ENCODE results near the gene FAM114A2. TPM values are rescaled to one million over a fixed set of nuclear protein-coding genes. Genes with fewer than 3 reads are reported as not detected.
"Not testable (repeated sequence)": the region's sequence is repeated elsewhere in the genome, so short reads cannot be mapped to it uniquely, and the experiment has no call there.

FAM114A2 gene
- 10 to 100 TPM; 31.8 to 33.7 TPM for total RNA-seq

GRCh38 chr5:154038707-154039457 is at the start of gene FAM114A2, which contains the start of gene MFAP3:
TSS of gene FAM114A2 (minus strand) at chr5:154038910. CDS start at chr5:154034953, 3,957 bp downstream.
TSS of gene MFAP3 (plus strand) at chr5:154038967. CDS start at chr5:154049723, 10,756 bp downstream.
- H3K27me3 Mint-ChIP-seq (ENCODE audit: low read depth): no peaks in the 10 kb centered on the region
- H3K9me3 Mint-ChIP-seq: no peaks in the 10 kb centered on the region
- H3K4me3 Mint-ChIP-seq: peak within 1 kb of the TSS; percentile 92 to 96
- DNase-seq (peak; percentile 91 to 93), ATAC-seq (replicated peaks in 1 of 2) (peak; percentile 99)
- peak within 1 kb of the TSS; percentile 98 for H3K27ac Mint-ChIP-seq
- H3K4me1 Mint-ChIP-seq (ENCODE audit: low read depth): peaks cover 32% of the 10 kb centered on the region
- H3K36me3 Mint-ChIP-seq (ENCODE audit: insufficient read depth in 2 of 2): peaks cover 6 to 8% of the 10 kb centered on the region in 2 donors

GRCh38 chr5:154087260-154087659 is 48.5 kb upstream of the FAM114A2 start:
- no peak for ATAC-seq (replicated peaks in 1 of 2)
- no peaks in the 10 kb centered on the region for H3K36me3 Mint-ChIP-seq (ENCODE audit: insufficient read depth in 2 of 2)
- no peaks in the 10 kb centered on the region for H3K4me1 Mint-ChIP-seq (ENCODE audit: low read depth)
- no peaks in the 10 kb centered on the region for H3K9me3 Mint-ChIP-seq
- no peak overlapping the region for H3K27ac Mint-ChIP-seq
- H3K4me3 Mint-ChIP-seq: no peak overlapping the region
- peaks cover 8% of the 10 kb centered on the region for H3K27me3 Mint-ChIP-seq (ENCODE audit: low read depth)
- DNase-seq: no peak

GRCh38 chr5:154086641-154087040 is 47.9 kb upstream of the FAM114A2 start:
- no peaks in the 10 kb centered on the region for H3K9me3 Mint-ChIP-seq
- no peaks in the 10 kb centered on the region for H3K36me3 Mint-ChIP-seq (ENCODE audit: insufficient read depth in 2 of 2)
- no peak overlapping the region for H3K27ac Mint-ChIP-seq
- H3K27me3 Mint-ChIP-seq (ENCODE audit: low read depth): peaks cover 4% of the 10 kb centered on the region
- H3K4me1 Mint-ChIP-seq (ENCODE audit: low read depth): no peaks in the 10 kb centered on the region
- no peak overlapping the region for H3K4me3 Mint-ChIP-seq
- DNase-seq: no peak
- ATAC-seq (replicated peaks in 1 of 2): no peak

GRCh38 chr5:154086146-154086545 is 47.4 kb upstream of the FAM114A2 start:
- Mint-ChIP-seq H3K9me3 (no peaks in the 10 kb centered on the region), H3K4me1 (ENCODE audit: low read depth) (no peaks in the 10 kb centered on the region), H3K27me3 (ENCODE audit: low read depth) (no peaks in the 10 kb centered on the region), H3K27ac (no peak overlapping the region), H3K4me3 (no peak overlapping the region), H3K36me3 (ENCODE audit: insufficient read depth in 2 of 2) (no peaks in the 10 kb centered on the region)
- ATAC-seq (replicated peaks in 1 of 2) (no peak), DNase-seq (no peak)

- DNase-seq (no peak), ATAC-seq (replicated peaks in 1 of 2) (no peak)
- H3K9me3 Mint-ChIP-seq: no peaks in the 10 kb centered on the region
- no peaks in the 10 kb centered on the region for H3K4me1 Mint-ChIP-seq (ENCODE audit: low read depth)
- no peak overlapping the region for H3K4me3 Mint-ChIP-seq
- no peaks in the 10 kb centered on the region for H3K36me3 Mint-ChIP-seq (ENCODE audit: insufficient read depth in 2 of 2)
- H3K27me3 Mint-ChIP-seq (ENCODE audit: low read depth): no peaks in the 10 kb centered on the region
- no peak overlapping the region for H3K27ac Mint-ChIP-seq
Measured at GRCh38 chr5:154084062-154084639, 45.4 kb upstream of the FAM114A2 start.

- Mint-ChIP-seq H3K9me3 (peaks cover 0 to 2% of the 10 kb centered on the region in 2 donors), H3K27me3 (ENCODE audit: low read depth) (no peaks in the 10 kb centered on the region), H3K4me1 (ENCODE audit: low read depth) (peaks cover 12% of the 10 kb centered on the region), H3K36me3 (ENCODE audit: insufficient read depth in 2 of 2) (no peaks in the 10 kb centered on the region), H3K4me3 (no peak overlapping the region), H3K27ac (no peak overlapping the region)
- ATAC-seq (replicated peaks in 1 of 2) (no peak), DNase-seq (no peak)
Measured at GRCh38 chr5:154081246-154081645, 42.5 kb upstream of the FAM114A2 start.

GRCh38 chr5:154078272-154078671 is 39.6 kb upstream of the FAM114A2 start:
- Mint-ChIP-seq H3K27me3 (ENCODE audit: low read depth) (no peaks in the 10 kb centered on the region), H3K4me3 (no peak overlapping the region), H3K27ac (no peak overlapping the region), H3K4me1 (ENCODE audit: low read depth) (peaks cover 33% of the 10 kb centered on the region), H3K9me3 (peaks cover 0 to 2% of the 10 kb centered on the region in 2 donors), H3K36me3 (ENCODE audit: insufficient read depth in 2 of 2) (peaks cover 2% of the 10 kb centered on the region in 2 donors)
- no peak for DNase-seq
- no peak for ATAC-seq (replicated peaks in 1 of 2)

- DNase-seq: no peak
- no peak overlapping the region for H3K27ac Mint-ChIP-seq
- no peak for ATAC-seq (replicated peaks in 1 of 2)
- H3K9me3 Mint-ChIP-seq: peaks cover 0 to 2% of the 10 kb centered on the region in 2 donors
- H3K4me1 Mint-ChIP-seq (ENCODE audit: low read depth): peaks cover 38% of the 10 kb centered on the region
- no peaks in the 10 kb centered on the region for H3K27me3 Mint-ChIP-seq (ENCODE audit: low read depth)
- peaks cover 2% of the 10 kb centered on the region in 2 donors for H3K36me3 Mint-ChIP-seq (ENCODE audit: insufficient read depth in 2 of 2)
- H3K4me3 Mint-ChIP-seq: no peak overlapping the region
Measured at GRCh38 chr5:154077696-154078095, 39.0 kb upstream of the FAM114A2 start.

GRCh38 chr5:154076240-154076922 is 37.7 kb upstream of the FAM114A2 start:
- H3K27ac Mint-ChIP-seq: no peak overlapping the region

GRCh38 chr5:154072414-154073171 is 33.9 kb upstream of the FAM114A2 start:
- peak; percentile 81 to 82 for ATAC-seq (replicated peaks in 1 of 2)
- Mint-ChIP-seq H3K36me3 (ENCODE audit: insufficient read depth in 2 of 2) (peaks cover 2% of the 10 kb centered on the region in 2 donors), H3K9me3 (peaks cover 0 to 2% of the 10 kb centered on the region in 2 donors), H3K4me3 (peak overlapping the region; percentile 59 to 63), H3K4me1 (ENCODE audit: low read depth) (peaks cover 54% of the 10 kb centered on the region), H3K27ac (peak overlapping the region; percentile 17), H3K27me3 (ENCODE audit: low read depth) (no peaks in the 10 kb centered on the region)
- DNase-seq: peak; percentile 85 to 88

More at GRCh38 chr5:154076240-154076922, 37.7 kb upstream of the FAM114A2 start:
- Mint-ChIP-seq H3K4me1 (ENCODE audit: low read depth) (peaks cover 51% of the 10 kb centered on the region), H3K4me3 (peak overlapping the region in 1 of 2 donors; percentile 13), H3K36me3 (ENCODE audit: insufficient read depth in 2 of 2) (peaks cover 2% of the 10 kb centered on the region in 2 donors), H3K27me3 (ENCODE audit: low read depth) (no peaks in the 10 kb centered on the region), H3K9me3 (peaks cover 0 to 2% of the 10 kb centered on the region in 2 donors)
- no peak for DNase-seq
- ATAC-seq (replicated peaks in 1 of 2): no peak

GRCh38 chr5:154071799-154072413 is 33.2 kb upstream of the FAM114A2 start:
- Mint-ChIP-seq H3K9me3 (peaks cover 0 to 2% of the 10 kb centered on the region in 2 donors), H3K4me1 (ENCODE audit: low read depth) (peaks cover 49% of the 10 kb centered on the region), H3K4me3 (peak overlapping the region; percentile 59 to 63), H3K36me3 (ENCODE audit: insufficient read depth in 2 of 2) (peaks cover 2% of the 10 kb centered on the region in 2 donors), H3K27ac (peak overlapping the region; percentile 17), H3K27me3 (ENCODE audit: low read depth) (no peaks in the 10 kb centered on the region)
- ATAC-seq (replicated peaks in 1 of 2) (peak in 1 of 2 donors; percentile 23), DNase-seq (no peak)

GRCh38 chr5:154069854-154070253 is 31.1 kb upstream of the FAM114A2 start:
- not testable (repeated sequence) for H3K27me3 Mint-ChIP-seq (ENCODE audit: low read depth); H3K36me3 Mint-ChIP-seq (ENCODE audit: insufficient read depth in 2 of 2); H3K27ac Mint-ChIP-seq; DNase-seq; H3K4me3 Mint-ChIP-seq; H3K9me3 Mint-ChIP-seq; ATAC-seq (replicated peaks in 1 of 2)
- peaks cover 31% of the 10 kb centered on the region for H3K4me1 Mint-ChIP-seq (ENCODE audit: low read depth)
